RWPE2 (cell line): Measurements from ENCODE around the gene MYADML2.

ENCODE experiments used
- ATAC-seq: fragments of 200-7000 bp; cut with Tn5 transposase; 3 replicates; pipeline ENCODE4 v1.9.1; 2021; ENCODE audit warnings: low read depth
- DNase-seq: peaks from one replicate; pipeline ENCODE4 v3.0.0-alpha.2; 2020; ENCODE audit warnings: low spot score
- H3K27ac ChIP-seq: fragments of 450-650 bp; 2 replicates; pipeline ENCODE4 v1.5.1; 2017; ENCODE audit warnings: mild to moderate bottlenecking; ENCODE audit not compliant: poor library complexity, severe bottlenecking
- H3K27me3 ChIP-seq: fragments of 250-450 bp; sonication (Bioruptor Pico); 2 replicates; pipeline ENCODE4 v1.5.1; 2021; ENCODE audit warnings: mild to moderate bottlenecking, moderate library complexity; ENCODE audit not compliant: insufficient read depth, poor library complexity, severe bottlenecking
- H3K36me3 ChIP-seq: fragments of 250-450 bp; sonication (Bioruptor Pico); 2 replicates; pipeline ENCODE4 v1.5.1; 2020; ENCODE audit warnings: low read depth, mild to moderate bottlenecking, moderate library complexity
- H3K4me1 ChIP-seq: fragments of 250-450 bp; sonication (Bioruptor Pico); 2 replicates; pipeline ENCODE4 v1.5.1; 2021; ENCODE audit warnings: mild to moderate bottlenecking, moderate library complexity; ENCODE audit not compliant: insufficient read depth, poor library complexity, severe bottlenecking
- H3K4me3 ChIP-seq: fragments of 250-450 bp; sonication (Bioruptor Pico); 2 replicates; pipeline ENCODE4 v1.5.1; 2021; ENCODE audit warnings: mild to moderate bottlenecking, moderate library complexity; ENCODE audit not compliant: severe bottlenecking
- H3K9me3 ChIP-seq: fragments of 250-450 bp; sonication (Bioruptor Pico); 2 replicates; pipeline ENCODE4 v1.5.1; 2021; ENCODE audit warnings: mild to moderate bottlenecking, moderate library complexity; ENCODE audit not compliant: severe bottlenecking
- CTCF ChIP-seq: fragments of 450-650 bp; IDR thresholded peaks from one replicate; pipeline ENCODE4 v1.5.1; 2017; ENCODE audit warnings: mild to moderate bottlenecking, moderate library complexity; ENCODE audit not compliant: poor library complexity, severe bottlenecking

Gene MYADML2

GRCh38 chr17:81964081-81964849 lies 17.2 kb upstream of the MYADML2 start:
- Histone ChIP-seq H3K4me1 (no peaks in the 10 kb centered on the region), H3K27ac (no peak overlapping the region), H3K9me3 (no peaks in the 10 kb centered on the region), H3K36me3 (no peaks in the 10 kb centered on the region), H3K27me3 (peaks cover 38% of the 10 kb centered on the region), H3K4me3 (no peak overlapping the region)
- DNase-seq = no peak
- no peak for TF ChIP-seq CTCF
- ATAC-seq = no peak

GRCh38 chr17:81962499-81963441 lies 15.7 kb upstream of the MYADML2 start:
- Histone ChIP-seq H3K4me3 (no peak overlapping the region), H3K9me3 (no peaks in the 10 kb centered on the region), H3K27me3 (peaks cover 51% of the 10 kb centered on the region), H3K4me1 (no peaks in the 10 kb centered on the region), H3K36me3 (no peaks in the 10 kb centered on the region), H3K27ac (no peak overlapping the region)
- TF ChIP-seq CTCF = no peak
- DNase-seq = peak; percentile 61
- no peak for ATAC-seq

- Histone ChIP-seq H3K36me3 (no peaks in the 10 kb centered on the region), H3K4me1 (no peaks in the 10 kb centered on the region), H3K27me3 (peaks cover 51% of the 10 kb centered on the region), H3K27ac (no peak overlapping the region), H3K4me3 (no peak overlapping the region), H3K9me3 (no peaks in the 10 kb centered on the region)
- TF ChIP-seq CTCF = no peak
- ATAC-seq (no peak), DNase-seq (peak; percentile 58)
Measured at GRCh38 chr17:81961521-81962498, 14.8 kb upstream of the MYADML2 start.

- peak within 1 kb of the TSS; percentile 13 for H3K4me3 ChIP-seq
- H3K27ac ChIP-seq = no peak within 1 kb of the TSS
Measured at GRCh38 chr17:81961087-81961511, 14.1 kb upstream of the MYADML2 start, which contains the start of gene NOTUM. TSS of gene NOTUM (minus strand) at chr17:81961187. CDS start at chr17:81960909, 278 bp downstream.

More at GRCh38 chr17:81961087-81961511, 14.1 kb upstream of the MYADML2 start, which contains the start of gene NOTUM:
- Histone ChIP-seq H3K4me1 (no peaks in the 10 kb centered on the region), H3K9me3 (no peaks in the 10 kb centered on the region), H3K36me3 (no peaks in the 10 kb centered on the region), H3K27me3 (peaks cover 51% of the 10 kb centered on the region)
- ATAC-seq (no peak), DNase-seq (no peak)
- peak; percentile 25 for TF ChIP-seq CTCF
